ENCODE data around the gene SPATA3.

SPATA3 gene

DNA sequence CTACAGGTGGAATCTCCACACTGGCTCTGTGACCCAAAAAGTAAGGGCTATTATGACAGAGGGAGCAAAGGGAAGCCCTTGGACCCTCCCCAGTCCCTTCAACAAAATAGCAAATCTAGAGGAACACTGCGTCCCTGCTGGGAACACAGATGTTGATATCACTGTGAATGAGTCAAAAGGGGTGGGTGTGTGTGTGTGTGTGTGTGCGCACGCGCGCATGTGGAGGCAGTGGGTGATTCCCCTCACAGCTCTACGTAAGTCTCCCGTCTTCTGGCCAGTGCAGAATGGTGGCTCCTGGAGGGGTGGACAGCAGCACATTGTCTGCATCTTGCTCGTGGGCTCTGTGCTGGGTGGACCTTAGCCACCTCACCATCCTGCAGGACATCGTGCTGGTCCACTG lies 33.6 kb downstream of the SPATA3 start:
- no peak for TF ChIP-seq GLIS1 (tag by site-specific recombination; IDR thresholded peaks at IDR 0.05)
- no peak for TF ChIP-seq RBAK (tag by site-specific recombination; IDR thresholded peaks at IDR 0.05)
- no peak for TF ChIP-seq SP2 (tag by site-specific recombination; IDR thresholded peaks at IDR 0.05)
- peak; percentile 44 for TF ChIP-seq EGR2 (tag by site-specific recombination; IDR thresholded peaks at IDR 0.05; ENCODE audit: low read depth)
- TF ChIP-seq SP7 (tag by site-specific recombination; IDR thresholded peaks at IDR 0.05), result no peak
- TF ChIP-seq ZFP37 (tag by site-specific recombination; IDR thresholded peaks at IDR 0.05), result no peak
- TF ChIP-seq ZNF768 (tag by site-specific recombination; IDR thresholded peaks at IDR 0.05), result no peak
- TF ChIP-seq ZNF623 (tag by site-specific recombination; IDR thresholded peaks at IDR 0.05), result no peak
- no peak for TF ChIP-seq KLF17 (tag by site-specific recombination; IDR thresholded peaks at IDR 0.05)
- TF ChIP-seq, protein P1, sequence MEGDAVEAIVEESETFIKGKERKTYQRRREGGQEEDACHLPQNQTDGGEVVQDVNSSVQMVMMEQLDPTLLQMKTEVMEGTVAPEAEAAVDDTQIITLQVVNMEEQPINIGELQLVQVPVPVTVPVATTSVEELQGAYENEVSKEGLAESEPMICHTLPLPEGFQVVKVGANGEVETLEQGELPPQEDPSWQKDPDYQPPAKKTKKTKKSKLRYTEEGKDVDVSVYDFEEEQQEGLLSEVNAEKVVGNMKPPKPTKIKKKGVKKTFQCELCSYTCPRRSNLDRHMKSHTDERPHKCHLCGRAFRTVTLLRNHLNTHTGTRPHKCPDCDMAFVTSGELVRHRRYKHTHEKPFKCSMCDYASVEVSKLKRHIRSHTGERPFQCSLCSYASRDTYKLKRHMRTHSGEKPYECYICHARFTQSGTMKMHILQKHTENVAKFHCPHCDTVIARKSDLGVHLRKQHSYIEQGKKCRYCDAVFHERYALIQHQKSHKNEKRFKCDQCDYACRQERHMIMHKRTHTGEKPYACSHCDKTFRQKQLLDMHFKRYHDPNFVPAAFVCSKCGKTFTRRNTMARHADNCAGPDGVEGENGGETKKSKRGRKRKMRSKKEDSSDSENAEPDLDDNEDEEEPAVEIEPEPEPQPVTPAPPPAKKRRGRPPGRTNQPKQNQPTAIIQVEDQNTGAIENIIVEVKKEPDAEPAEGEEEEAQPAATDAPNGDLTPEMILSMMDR (tag by site-specific recombination; IDR thresholded peaks at IDR 0.05), result no peak
- TF ChIP-seq REPIN1 (tag by site-specific recombination; IDR thresholded peaks at IDR 0.05; ENCODE audit: low read depth), result no peak
- TF ChIP-seq, protein P2, sequence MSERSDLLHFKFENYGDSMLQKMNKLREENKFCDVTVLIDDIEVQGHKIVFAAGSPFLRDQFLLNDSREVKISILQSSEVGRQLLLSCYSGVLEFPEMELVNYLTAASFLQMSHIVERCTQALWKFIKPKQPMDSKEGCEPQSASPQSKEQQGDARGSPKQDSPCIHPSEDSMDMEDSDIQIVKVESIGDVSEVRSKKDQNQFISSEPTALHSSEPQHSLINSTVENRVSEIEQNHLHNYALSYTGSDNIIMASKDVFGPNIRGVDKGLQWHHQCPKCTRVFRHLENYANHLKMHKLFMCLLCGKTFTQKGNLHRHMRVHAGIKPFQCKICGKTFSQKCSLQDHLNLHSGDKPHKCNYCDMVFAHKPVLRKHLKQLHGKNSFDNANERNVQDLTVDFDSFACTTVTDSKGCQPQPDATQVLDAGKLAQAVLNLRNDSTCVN (tag by site-specific recombination; optimal IDR thresholded peaks at IDR 0.05), result no peak
- TF ChIP-seq ZFHX2 (tag by site-specific recombination; conservative IDR thresholded peaks at IDR 0.05), result peak; percentile 43; the same call in 1 of the 2 replicates
- TF ChIP-seq PRDM6 (tag by site-specific recombination; IDR thresholded peaks at IDR 0.05), result no peak
- TF ChIP-seq, protein P3, sequence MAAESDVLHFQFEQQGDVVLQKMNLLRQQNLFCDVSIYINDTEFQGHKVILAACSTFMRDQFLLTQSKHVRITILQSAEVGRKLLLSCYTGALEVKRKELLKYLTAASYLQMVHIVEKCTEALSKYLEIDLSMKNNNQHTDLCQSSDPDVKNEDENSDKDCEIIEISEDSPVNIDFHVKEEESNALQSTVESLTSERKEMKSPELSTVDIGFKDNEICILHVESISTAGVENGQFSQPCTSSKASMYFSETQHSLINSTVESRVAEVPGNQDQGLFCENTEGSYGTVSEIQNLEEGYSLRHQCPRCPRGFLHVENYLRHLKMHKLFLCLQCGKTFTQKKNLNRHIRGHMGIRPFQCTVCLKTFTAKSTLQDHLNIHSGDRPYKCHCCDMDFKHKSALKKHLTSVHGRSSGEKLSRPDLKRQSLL (tag by site-specific recombination; IDR thresholded peaks at IDR 0.05), result no peak
- TF ChIP-seq ZNF416 (tag by site-specific recombination; IDR thresholded peaks at IDR 0.05), result no peak
- no peak for TF ChIP-seq SCRT2 (tag by site-specific recombination; IDR thresholded peaks at IDR 0.05)
- no peaks in the 10 kb centered on the region for H3K9me3 ChIP-seq (ENCODE audit: control insufficient read depth, insufficient read depth, low read depth, low read length)
- no peak overlapping the region for H3K4me3 ChIP-seq (ENCODE audit: low read depth, low read length)
- H3K27ac ChIP-seq (ENCODE audit: extremely low read depth, low read depth, low read length), result no peak overlapping the region
- H3K4me1 ChIP-seq (ENCODE audit: control insufficient read depth, insufficient read depth, low read length), result 0 out of 2 replicates have a peak, but pooled peaks cover 2% of the 10 kb centered on the region
- ChIA-PET CTCF (interaction anchor here (1.0 kb wide), 1 partner anchor 23 kb away, joined by 3 read pairs; no protein-coding TSS in a partner anchor), POLR2A (no interaction called here)
- H3K36me3 ChIP-seq (ENCODE audit: control insufficient read depth in 2 of 2, insufficient read depth in 1 of 2, low read length in 2 of 2), result no peaks in the 10 kb centered on the region

GRCh38 chr2:231030725-231031124 lies 34.8 kb downstream of the SPATA3 start:
- H3K4me3 ChIP-seq (ENCODE audit: low read depth, low read length), result no peak overlapping the region
- ChIA-PET POLR2A (interaction anchor here (0.8 kb wide), 1 partner anchor 22 kb away, joined by 3 read pairs; no protein-coding TSS in a partner anchor), CTCF (interaction anchor here (0.6 to 1.0 kb wide), 3 partner anchors 22 to 68 kb away, joined by 3 to 4 read pairs (median 3); no protein-coding TSS in a partner anchor)
- no peaks in the 10 kb centered on the region for H3K36me3 ChIP-seq (ENCODE audit: control insufficient read depth in 2 of 2, insufficient read depth in 1 of 2, low read length in 2 of 2)
- H3K9me3 ChIP-seq (ENCODE audit: control insufficient read depth, insufficient read depth, low read depth, low read length), result no peaks in the 10 kb centered on the region
- H3K4me1 ChIP-seq (ENCODE audit: control insufficient read depth, insufficient read depth, low read length), result 0 out of 2 replicates have a peak, but pooled peaks cover 3% of the 10 kb centered on the region
- no peak for TF ChIP-seq ZFP37 (tag by site-specific recombination; IDR thresholded peaks at IDR 0.05)
- no peak overlapping the region for H3K27ac ChIP-seq (ENCODE audit: extremely low read depth, low read depth, low read length)

Measured in HEK293 (cell line).